LNCAP (cell line): ENCODE measurements around the gene PAK6.

Experiments
- TF ChIP-seq, protein P1 (sequence below): fragments of 450-650 bp; IDR thresholded peaks from 2 replicates; pipeline ENCODE4 v1.5.1; 2017; ENCODE audit warnings: mild to moderate bottlenecking

The PAK6 gene

DNA sequence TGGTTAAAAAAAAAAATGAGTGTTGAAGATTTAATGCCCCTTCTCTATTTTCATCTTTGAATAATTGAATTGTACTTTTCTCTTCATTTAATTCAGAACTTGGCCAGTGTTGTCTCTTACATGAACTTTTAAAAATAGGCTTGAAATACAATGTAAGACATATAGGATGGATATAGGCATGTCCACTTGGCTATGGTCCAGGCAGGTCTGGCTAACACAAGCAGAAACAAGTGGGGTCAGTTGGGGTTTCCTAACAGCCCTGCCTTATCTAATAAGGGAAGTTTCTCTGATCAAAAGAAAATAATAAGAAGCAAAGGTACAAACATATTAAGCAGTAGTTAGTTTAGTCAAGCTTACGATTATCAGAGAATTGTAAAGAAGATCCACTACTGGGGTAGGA, 19.1 kb upstream of the PAK6 start:
- TF ChIP-seq, protein P1, sequence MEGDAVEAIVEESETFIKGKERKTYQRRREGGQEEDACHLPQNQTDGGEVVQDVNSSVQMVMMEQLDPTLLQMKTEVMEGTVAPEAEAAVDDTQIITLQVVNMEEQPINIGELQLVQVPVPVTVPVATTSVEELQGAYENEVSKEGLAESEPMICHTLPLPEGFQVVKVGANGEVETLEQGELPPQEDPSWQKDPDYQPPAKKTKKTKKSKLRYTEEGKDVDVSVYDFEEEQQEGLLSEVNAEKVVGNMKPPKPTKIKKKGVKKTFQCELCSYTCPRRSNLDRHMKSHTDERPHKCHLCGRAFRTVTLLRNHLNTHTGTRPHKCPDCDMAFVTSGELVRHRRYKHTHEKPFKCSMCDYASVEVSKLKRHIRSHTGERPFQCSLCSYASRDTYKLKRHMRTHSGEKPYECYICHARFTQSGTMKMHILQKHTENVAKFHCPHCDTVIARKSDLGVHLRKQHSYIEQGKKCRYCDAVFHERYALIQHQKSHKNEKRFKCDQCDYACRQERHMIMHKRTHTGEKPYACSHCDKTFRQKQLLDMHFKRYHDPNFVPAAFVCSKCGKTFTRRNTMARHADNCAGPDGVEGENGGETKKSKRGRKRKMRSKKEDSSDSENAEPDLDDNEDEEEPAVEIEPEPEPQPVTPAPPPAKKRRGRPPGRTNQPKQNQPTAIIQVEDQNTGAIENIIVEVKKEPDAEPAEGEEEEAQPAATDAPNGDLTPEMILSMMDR: no peak

DNA sequence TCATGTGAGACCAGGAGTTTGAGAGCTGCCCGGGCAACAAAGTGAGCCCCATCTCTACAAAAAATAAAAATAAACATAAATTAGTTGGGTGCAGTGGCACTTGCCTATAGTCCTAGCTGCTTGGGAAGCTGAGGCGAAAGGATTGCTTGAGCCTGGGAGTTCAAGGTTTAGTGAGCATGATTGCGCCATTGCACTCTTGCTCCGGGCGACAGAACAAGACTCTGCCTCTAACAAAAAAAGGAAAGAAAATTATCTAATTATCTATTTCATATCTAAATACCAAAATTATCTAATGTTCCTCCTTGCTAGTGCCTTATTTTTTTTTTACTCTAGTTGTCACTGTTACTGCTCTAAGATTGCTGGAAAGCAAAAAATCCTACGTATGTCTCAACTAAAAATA, 16.7 kb upstream of the PAK6 start:
- TF ChIP-seq, protein P1: no peak

DNA sequence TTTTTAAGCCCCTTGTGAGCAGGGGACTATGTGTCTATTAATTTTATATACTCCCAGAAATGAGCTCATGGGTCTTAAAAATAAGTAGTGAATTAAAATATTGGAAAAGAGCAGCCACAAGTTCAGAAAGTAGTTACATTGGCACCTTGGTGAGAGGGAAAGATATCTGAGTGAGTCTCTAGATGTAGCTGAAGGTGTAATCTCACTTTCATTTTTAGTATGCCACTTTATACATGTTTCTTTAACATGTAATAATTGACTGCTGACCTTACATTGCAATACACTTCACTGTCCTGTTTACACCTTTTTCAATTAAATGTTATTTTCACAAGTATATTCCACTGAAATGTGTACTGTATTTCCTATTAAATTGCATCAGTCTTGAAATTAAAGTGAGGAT, 12.1 kb upstream of the PAK6 start:
- TF ChIP-seq, protein P1: no peak

DNA sequence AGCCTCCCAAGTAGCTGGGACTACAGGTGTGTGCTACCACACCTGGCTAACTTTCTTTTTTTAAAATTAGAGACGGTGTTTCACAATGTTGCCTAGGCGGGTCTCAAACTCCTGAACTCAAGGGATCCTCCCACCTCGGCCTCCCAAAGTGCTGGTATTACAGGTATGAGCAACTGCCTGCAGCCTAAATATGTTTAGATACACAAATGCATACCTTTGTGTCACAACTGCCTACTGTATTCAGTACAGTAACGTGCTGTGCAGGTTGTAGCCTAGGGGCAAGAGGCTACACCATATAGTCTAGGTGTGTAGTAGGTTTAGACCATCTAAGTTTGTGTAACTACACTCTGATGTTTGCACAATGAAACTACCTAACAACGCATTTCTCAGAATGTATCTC, 9.5 kb upstream of the PAK6 start:
- TF ChIP-seq, protein P1: no peak

DNA sequence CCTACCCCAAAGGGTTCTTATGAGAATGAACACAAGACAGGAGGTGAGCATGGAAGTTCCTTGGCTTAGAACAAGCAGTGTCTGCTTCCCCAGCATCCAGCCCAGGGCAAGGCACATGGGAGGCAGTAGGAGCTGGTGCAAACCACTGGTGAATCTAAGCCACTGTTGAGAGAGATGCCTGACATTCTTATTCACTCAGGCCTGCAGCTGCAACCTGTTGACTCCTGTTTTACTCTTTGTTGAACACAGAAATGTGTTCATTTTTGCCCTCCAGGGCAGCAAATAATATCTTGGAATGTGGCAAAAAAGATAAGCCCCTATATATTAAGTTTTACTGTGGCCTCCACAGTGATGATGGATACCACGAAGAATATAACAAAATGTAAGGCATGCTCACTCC, 8.9 kb upstream of the PAK6 start:
- TF ChIP-seq, protein P1: no peak

DNA sequence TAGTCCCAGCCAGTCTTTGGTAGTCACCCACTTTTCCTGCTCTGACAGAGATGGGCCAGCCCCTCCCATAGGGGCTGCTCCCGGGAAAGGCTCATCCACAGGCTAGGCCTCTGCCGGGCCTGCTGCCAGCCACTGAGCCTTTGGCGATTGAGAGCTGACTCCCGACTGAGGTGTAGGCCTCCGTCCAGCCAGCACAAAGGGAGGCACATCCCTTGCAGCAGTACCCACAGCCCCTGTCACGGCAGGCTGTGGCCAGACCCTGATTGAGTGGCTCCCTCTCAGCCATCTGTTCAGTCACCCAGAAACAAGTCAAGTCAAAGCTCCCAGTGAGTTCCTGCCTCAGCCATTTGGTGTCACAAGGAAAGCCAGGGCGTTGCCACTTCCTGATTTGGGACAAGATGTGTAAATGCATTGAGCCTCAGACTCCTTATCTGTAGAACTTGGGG, 6.2 kb upstream of the PAK6 start:
- TF ChIP-seq, protein P1: no peak

DNA sequence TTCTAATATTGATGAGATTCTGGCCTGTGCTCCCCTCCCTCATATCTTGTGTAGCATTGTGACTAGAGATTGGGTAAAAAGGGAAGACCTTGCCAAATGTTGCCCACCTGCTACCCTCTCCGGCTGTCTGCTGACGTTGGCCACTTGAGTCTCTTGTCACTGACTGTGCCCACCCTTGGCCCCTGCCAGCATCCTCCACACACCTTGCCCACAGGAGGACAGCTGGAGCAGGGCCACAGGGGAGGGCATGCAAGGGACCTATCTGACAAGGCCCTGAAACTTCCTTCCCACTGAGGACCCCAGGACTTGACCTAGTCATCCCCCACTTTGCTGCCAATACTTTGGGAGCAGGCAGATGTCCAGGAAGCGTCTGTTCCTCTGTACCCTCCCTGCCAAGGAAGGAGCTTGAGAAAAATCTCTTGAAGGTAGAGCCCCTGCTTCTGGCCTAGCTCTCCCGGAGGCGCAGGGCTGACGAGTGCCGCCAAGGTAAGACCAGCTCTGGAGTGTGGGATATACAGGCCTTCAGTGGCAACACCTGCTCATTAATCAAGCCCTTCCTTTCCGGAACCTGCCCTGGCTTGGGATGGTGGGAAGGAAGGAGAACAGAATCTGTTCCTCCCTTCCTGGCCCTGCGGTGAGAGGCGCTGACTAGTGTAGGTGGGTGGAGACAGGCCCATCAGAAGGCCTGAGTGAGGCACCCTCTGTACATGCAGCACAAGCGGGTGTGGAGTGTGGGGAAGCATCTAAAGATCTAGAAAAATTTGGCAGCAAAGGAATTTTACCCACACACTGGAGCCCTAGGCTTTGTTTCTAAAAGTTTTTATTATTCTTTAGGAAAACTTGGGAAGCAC, 4.9 kb upstream of the PAK6 start:
- TF ChIP-seq, protein P1: no peak
